ENCODE results near the gene RIPK1.

GRCh38 chr6:3036861-3037637 lies 31.2 kb upstream of the RIPK1 start:
- no peak for TF ChIP-seq CTCF (IDR thresholded peaks at IDR 0.05; ENCODE audit: insufficient read depth, low read length, poor library complexity, severe bottlenecking)
- no peak for TF ChIP-seq EZH2phosphoT487 (conservative IDR thresholded peaks at IDR 0.05; ENCODE audit: low read length)

Measured in SU-DHL-6 (cell line).